Vagina (tissue), 2 donors: Measurements from ENCODE around the gene ALK. TPM values are rescaled to one million over a fixed set of nuclear protein-coding genes. Genes with fewer than 3 reads are reported as not detected.

Experiments
- DNase-seq, 2 donors: peaks; one replicate each; pipeline ENCODE4 v3.0.0-alpha.2; 2017; ENCODE audit errors: extremely low spot score in 2 of 2
- H3K27ac ChIP-seq: fragments of 200-600 bp; sonication (generic); one replicate; pipeline ENCODE4 v1.5.1; 2019
- H3K27me3 ChIP-seq: fragments of 200-600 bp; sonication (generic); one replicate; pipeline ENCODE4 v1.5.1; 2019
- H3K36me3 ChIP-seq, 2 donors: fragments of 200-600 bp; sonication (generic); one replicate each; pipeline ENCODE4 v1.5.1; 2017 to 2019
- H3K4me1 ChIP-seq: fragments of 200-600 bp; sonication (generic); one replicate; pipeline ENCODE4 v1.5.1; 2019
- H3K4me3 ChIP-seq, 2 donors: fragments of 200-600 bp; sonication (generic); 1 replicate in 1 of 2; 2 replicates in 1 of 2; pipeline ENCODE4 v1.5.1; 2016 to 2019
- H3K9me3 ChIP-seq: fragments of 200-600 bp; sonication (generic); one replicate; pipeline ENCODE4 v1.5.1; 2019
- CTCF ChIP-seq, 3 experiments: fragments of 450-650 bp in 2 of 3; fragments of 200-600 bp in 1 of 3; sonication (generic) in 1 of 3; IDR thresholded peaks; one replicate each; pipeline ENCODE4 v1.5.1; 2017 to 2019; ENCODE audit warnings: antibody characterized with exemption in 3 of 3, mild to moderate bottlenecking in 2 of 3, moderate library complexity in 2 of 3
- POLR2A ChIP-seq, 2 donors: fragments of 450-650 bp; IDR thresholded peaks; one replicate each; pipeline ENCODE4 v1.6.1; 2017; ENCODE audit warnings: antibody characterized with exemption in 2 of 2, mild to moderate bottlenecking in 2 of 2, moderate library complexity in 2 of 2
- POLR2AphosphoS5 ChIP-seq, 2 donors: sonication (generic); formaldehyde crosslinking; IDR thresholded peaks; one replicate each; pipeline ENCODE4 v1.9.0; 2017; ENCODE audit warnings: antibody characterized with exemption in 2 of 2, mild to moderate bottlenecking in 2 of 2, low read depth in 1 of 2; ENCODE audit not compliant: insufficient read depth in 1 of 2
- intact Hi-C: fragments of 100-400 bp; cut with DNase I; formaldehyde crosslinking; loops from one replicate; pipeline ENCODE4 v1.15.1; 2023
- total RNA-seq: library from RNA; depleted of rRNA; stranded (reverse); fragments of >200 nt; gene quantifications from one replicate; pipeline ENCODE4 v1.2.3, GENCODE V29; 2016

Gene ALK
- total RNA-seq, 1 donor from 2014 or later: 0.74 TPM

DNA sequence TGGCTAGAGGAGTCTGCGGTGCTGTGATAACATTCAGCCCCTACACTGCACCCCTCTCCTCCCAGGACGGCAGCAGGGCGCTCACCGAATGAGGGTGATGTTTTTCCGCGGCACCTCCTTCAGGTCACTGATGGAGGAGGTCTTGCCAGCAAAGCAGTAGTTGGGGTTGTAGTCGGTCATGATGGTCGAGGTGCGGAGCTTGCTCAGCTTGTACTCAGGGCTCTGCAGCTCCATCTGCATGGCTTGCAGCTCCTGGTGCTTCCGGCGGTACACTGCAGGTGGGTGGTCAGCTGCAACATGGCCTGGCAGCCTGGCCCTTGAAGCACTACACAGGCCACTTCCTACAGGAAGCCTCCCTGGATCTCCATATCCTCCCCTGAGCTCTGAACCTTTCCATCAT, 698.1 kb downstream of the ALK start:
- TF ChIP-seq POLR2A (IDR thresholded peaks at IDR 0.05): no peak
- TF ChIP-seq POLR2AphosphoS5 (IDR thresholded peaks at IDR 0.05; ENCODE audit: insufficient read depth in 1 of 2, low read depth in 1 of 2): no peak
- no peak for TF ChIP-seq CTCF (IDR thresholded peaks at IDR 0.05)
- Histone ChIP-seq H3K36me3 (no peaks in the 10 kb centered on the region), H3K4me3 (no peak overlapping the region), H3K4me1 (peaks cover 20% of the 10 kb centered on the region), H3K27ac (no peak overlapping the region), H3K27me3 (no peaks in the 10 kb centered on the region), H3K9me3 (no peaks in the 10 kb centered on the region)
- intact Hi-C loops: no loop called here
- DNase-seq: no peak

- intact Hi-C loops: no loop called here
- Histone ChIP-seq H3K4me3 (no peak overlapping the region), H3K36me3 (no peaks in the 10 kb centered on the region), H3K27me3 (no peaks in the 10 kb centered on the region), H3K4me1 (peaks cover 20% of the 10 kb centered on the region), H3K27ac (no peak overlapping the region), H3K9me3 (no peaks in the 10 kb centered on the region)
- TF ChIP-seq POLR2AphosphoS5 (IDR thresholded peaks at IDR 0.05; ENCODE audit: insufficient read depth in 1 of 2, low read depth in 1 of 2) (no peak), POLR2A (IDR thresholded peaks at IDR 0.05) (no peak), CTCF (IDR thresholded peaks at IDR 0.05) (no peak)
- no peak for DNase-seq
Observed at GRCh38 chr2:29222381-29223179, 698.8 kb downstream of the ALK start.

GRCh38 chr2:29220506-29221270, 700.7 kb downstream of the ALK start:
- intact Hi-C loops: no loop called here
- TF ChIP-seq POLR2A (IDR thresholded peaks at IDR 0.05): no peak
- no peak for TF ChIP-seq POLR2AphosphoS5 (IDR thresholded peaks at IDR 0.05; ENCODE audit: insufficient read depth in 1 of 2, low read depth in 1 of 2)
- no peak for TF ChIP-seq CTCF (IDR thresholded peaks at IDR 0.05)
- no peak overlapping the region for H3K27ac ChIP-seq
- H3K4me1 ChIP-seq: peaks cover 20% of the 10 kb centered on the region
- no peaks in the 10 kb centered on the region for H3K9me3 ChIP-seq
- no peak for DNase-seq
- no peaks in the 10 kb centered on the region for H3K27me3 ChIP-seq
- H3K36me3 ChIP-seq: no peaks in the 10 kb centered on the region
- H3K4me3 ChIP-seq: no peak overlapping the region

DNA sequence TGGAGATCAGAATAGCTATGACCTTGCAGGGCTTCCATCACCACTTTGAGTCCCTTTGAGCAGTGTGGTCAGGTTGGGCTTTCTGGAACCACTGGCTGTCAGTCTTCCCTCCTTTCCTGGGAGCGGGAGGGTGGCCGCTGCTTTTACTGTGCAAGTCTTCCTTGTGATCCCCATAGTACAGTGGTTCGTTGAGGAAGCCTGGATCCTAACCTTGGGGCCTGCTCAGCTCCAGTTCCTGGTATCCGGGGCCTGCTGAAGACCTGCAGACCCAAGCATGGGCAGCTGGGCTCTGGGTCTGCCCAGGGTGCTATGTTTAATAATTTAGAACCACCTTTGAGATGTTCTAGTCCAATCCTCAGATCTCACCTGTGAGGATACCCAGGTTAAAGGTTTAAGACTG, 702.0 kb downstream of the ALK start:
- DNase-seq: peak; percentile 61 to 67
- Histone ChIP-seq H3K27me3 (no peaks in the 10 kb centered on the region), H3K4me1 (peaks cover 14% of the 10 kb centered on the region), H3K4me3 (no peak overlapping the region), H3K36me3 (no peaks in the 10 kb centered on the region), H3K9me3 (no peaks in the 10 kb centered on the region), H3K27ac (no peak overlapping the region)
- TF ChIP-seq CTCF (IDR thresholded peaks at IDR 0.05): no peak
- TF ChIP-seq POLR2AphosphoS5 (IDR thresholded peaks at IDR 0.05; ENCODE audit: insufficient read depth in 1 of 2, low read depth in 1 of 2): no peak
- TF ChIP-seq POLR2A (IDR thresholded peaks at IDR 0.05): no peak
- intact Hi-C loops: no loop called here
